Activated T-cell treated with anti-CD3 and anti-CD28 coated beads, Interleukin-2, amount 50 U/mL, for 48 hours (primary cell): ENCODE results near the gene JAZF1.
A peak's percentile ranks its signal among the peaks of the same experiment; 100 is the strongest.

Experiments used
- DNase-seq, 2 experiments: peaks; one replicate each; pipeline ENCODE4 v3.0.0-alpha.2; 2020

JAZF1 gene

GRCh38 chr7:28180364-28181147 lies at the start of gene JAZF1:
JAZF1 (minus strand) TSS chr7:28180795.
- peak; percentile 58 to 59 for DNase-seq

- no peak for DNase-seq
Observed at GRCh38 chr7:28230261-28230660, 49.7 kb upstream of the JAZF1 start.

- no peak for DNase-seq
Observed at GRCh38 chr7:28228396-28228795, 47.8 kb upstream of the JAZF1 start.

GRCh38 chr7:28226003-28226402 lies 45.4 kb upstream of the JAZF1 start:
- no peak for DNase-seq

- DNase-seq: no peak
Observed at GRCh38 chr7:28225576-28225975, 45.0 kb upstream of the JAZF1 start.

GRCh38 chr7:28224675-28225074 lies 44.1 kb upstream of the JAZF1 start:
- no peak for DNase-seq

- no peak for DNase-seq
Observed at GRCh38 chr7:28224172-28224571, 43.6 kb upstream of the JAZF1 start.

GRCh38 chr7:28222636-28223035 lies 42.0 kb upstream of the JAZF1 start:
- no peak for DNase-seq

- no peak for DNase-seq
Observed at GRCh38 chr7:28219793-28220192, 39.2 kb upstream of the JAZF1 start.

GRCh38 chr7:28217143-28217542 lies 36.5 kb upstream of the JAZF1 start:
- DNase-seq: no peak

- DNase-seq: no peak
Observed at GRCh38 chr7:28211006-28211405, 30.4 kb upstream of the JAZF1 start.

- DNase-seq: no peak
Observed at GRCh38 chr7:28208506-28208905, 27.9 kb upstream of the JAZF1 start.

GRCh38 chr7:28207486-28208158 lies 27.0 kb upstream of the JAZF1 start:
- no peak for DNase-seq

- DNase-seq: no peak
Observed at GRCh38 chr7:28205506-28205905, 24.9 kb upstream of the JAZF1 start.

GRCh38 chr7:28203508-28204240 lies 23.1 kb upstream of the JAZF1 start:
- DNase-seq: no peak

GRCh38 chr7:28202222-28202621 lies 21.6 kb upstream of the JAZF1 start:
- no peak for DNase-seq

- DNase-seq: no peak
Observed at GRCh38 chr7:28201131-28201530, 20.5 kb upstream of the JAZF1 start.

- DNase-seq: no peak
Observed at GRCh38 chr7:28200598-28200997, 20.0 kb upstream of the JAZF1 start.

GRCh38 chr7:28199021-28199510 lies 18.5 kb upstream of the JAZF1 start:
- DNase-seq: no peak

- no peak for DNase-seq
Observed at GRCh38 chr7:28195910-28196620, 15.5 kb upstream of the JAZF1 start.

- no peak for DNase-seq
Observed at GRCh38 chr7:28192786-28193585, 12.4 kb upstream of the JAZF1 start.

- DNase-seq: no peak
Observed at GRCh38 chr7:28191751-28192150, 11.2 kb upstream of the JAZF1 start.
